NOMO-1 (cell line): ENCODE data around the gene SHISAL1.

Experiments
- DNase-seq, 2 experiments: peaks; one replicate each; lab custom pipeline; 2025; ENCODE audit not compliant: unreplicated experiment in 2 of 2; lab: John Stamatoyannopoulos, UW

The SHISAL1 gene

DNA sequence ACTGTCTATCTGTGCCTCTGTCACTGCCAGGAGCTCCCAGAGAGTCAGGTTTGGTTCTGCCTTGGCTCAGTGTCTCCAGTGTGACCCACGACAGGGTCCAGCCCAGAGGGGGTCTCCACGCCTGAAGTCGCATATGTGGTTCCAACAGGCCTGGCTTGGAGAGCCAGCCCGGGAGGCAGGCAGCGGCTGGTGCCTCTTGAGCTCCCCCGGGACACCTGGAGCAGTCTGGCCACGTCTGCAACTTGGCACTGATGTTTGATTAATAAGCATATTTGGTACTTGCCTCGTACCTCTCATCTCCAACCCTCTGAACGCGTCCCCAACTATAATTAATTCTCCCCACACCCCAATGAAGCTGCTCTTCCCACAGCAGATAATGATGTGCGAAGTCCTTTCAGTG is 31.7 kb upstream of the SHISAL1 start:
- no peak for DNase-seq

- no peak for DNase-seq
Measured at GRCh38 chr22:44342347-44342956, 29.7 kb upstream of the SHISAL1 start.

GRCh38 chr22:44341431-44342346 is 28.9 kb upstream of the SHISAL1 start:
- no peak for DNase-seq

DNA sequence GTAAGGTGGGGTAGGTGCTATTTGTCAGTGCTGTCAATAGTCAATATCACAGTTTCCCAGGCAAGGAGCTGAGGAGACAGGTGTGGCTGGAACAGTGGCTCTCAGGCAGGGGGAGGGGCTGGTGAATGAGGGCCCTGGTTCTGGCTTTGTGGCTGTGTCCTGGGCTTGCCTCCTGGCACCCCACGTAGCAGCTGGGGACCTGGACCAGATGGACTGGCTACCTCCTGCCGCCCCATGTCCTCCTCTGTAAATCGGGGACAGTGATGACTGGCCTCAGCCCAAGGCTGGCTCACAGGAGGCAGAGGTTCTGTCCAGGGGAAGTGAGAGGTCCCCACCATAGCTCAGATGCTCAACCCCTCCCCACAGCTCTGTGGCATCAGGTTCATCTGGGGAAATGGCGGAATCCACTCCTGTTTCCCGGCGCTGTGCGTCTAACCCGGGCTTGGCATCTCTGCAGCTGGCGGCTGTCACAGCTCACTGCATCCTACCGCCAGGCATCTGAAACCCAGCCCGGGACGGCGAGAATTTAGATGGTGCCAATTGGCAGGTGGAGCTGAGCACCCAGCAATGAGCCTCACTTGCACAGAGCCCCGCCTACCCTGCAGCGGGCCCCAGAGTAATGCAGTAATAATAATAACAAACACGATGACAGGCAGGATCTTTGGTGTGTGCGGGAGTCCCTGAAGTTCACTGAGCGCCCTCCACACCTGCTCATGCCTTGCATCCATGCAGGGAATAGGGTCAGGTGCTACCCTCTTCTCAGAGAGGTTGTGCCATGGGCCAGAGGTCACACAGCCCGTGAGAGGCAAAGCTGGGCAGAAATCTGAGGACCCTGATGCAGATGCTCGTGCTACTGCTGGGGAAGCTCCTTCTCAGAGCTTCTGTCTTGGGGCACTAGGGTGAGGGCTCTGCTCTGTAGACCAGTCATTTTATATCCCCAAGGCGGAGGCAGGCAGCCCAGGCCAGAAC is 27.8 kb upstream of the SHISAL1 start:
- DNase-seq = no peak

- DNase-seq = no peak
Measured at GRCh38 chr22:44338906-44339305, 26.2 kb upstream of the SHISAL1 start.

- DNase-seq = no peak
Measured at GRCh38 chr22:44338177-44338810, 25.5 kb upstream of the SHISAL1 start.

GRCh38 chr22:44337678-44338004 is 24.9 kb upstream of the SHISAL1 start:
- DNase-seq = no peak

GRCh38 chr22:44336962-44337677 is 24.4 kb upstream of the SHISAL1 start:
- DNase-seq = no peak

DNA sequence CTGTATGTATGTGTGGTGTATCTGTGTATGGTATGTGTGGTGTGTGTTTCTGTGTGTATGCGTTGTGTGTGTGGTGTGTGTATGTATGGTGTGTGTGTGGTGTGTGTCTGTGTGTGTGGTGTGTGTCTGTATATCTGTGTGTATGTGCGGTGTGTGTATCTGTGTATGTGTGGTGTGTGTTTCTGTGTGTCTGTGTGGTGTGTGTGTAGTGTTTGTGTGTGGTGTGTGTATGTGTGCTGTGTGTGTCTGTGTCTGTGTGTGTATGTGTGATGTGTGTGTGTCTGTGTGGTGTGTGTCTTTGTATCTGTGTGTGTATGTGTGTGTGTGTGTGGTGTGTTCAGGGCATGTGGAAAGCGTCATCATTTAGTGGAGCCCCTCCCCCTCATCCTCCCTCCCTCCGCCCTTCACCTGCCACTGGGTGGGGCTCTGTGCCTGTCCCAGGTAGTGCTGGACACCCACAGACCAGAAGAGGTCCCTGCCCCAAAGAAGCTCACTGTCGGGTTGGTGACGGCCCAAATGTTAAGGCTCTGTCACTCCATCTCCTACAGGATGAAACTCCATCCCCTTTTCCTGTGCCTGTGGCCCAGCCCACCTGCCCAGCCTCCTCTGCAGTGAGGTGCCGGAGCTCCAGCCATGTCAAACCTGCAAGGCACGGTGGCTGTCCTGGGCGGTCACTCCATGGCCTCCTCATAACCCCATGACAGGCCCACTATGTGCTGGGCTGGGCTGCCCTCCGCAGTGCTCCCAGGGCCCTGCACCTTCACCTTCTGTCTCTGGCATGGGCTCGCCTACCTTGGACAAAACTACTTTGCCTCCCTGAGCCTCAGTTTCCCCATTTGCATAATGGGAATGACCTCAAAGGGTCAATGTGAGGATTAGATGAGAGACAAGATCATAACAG is 23.4 kb upstream of the SHISAL1 start:
- no peak for DNase-seq

- DNase-seq = no peak
Measured at GRCh38 chr22:44335066-44335839, 22.5 kb upstream of the SHISAL1 start.

DNA sequence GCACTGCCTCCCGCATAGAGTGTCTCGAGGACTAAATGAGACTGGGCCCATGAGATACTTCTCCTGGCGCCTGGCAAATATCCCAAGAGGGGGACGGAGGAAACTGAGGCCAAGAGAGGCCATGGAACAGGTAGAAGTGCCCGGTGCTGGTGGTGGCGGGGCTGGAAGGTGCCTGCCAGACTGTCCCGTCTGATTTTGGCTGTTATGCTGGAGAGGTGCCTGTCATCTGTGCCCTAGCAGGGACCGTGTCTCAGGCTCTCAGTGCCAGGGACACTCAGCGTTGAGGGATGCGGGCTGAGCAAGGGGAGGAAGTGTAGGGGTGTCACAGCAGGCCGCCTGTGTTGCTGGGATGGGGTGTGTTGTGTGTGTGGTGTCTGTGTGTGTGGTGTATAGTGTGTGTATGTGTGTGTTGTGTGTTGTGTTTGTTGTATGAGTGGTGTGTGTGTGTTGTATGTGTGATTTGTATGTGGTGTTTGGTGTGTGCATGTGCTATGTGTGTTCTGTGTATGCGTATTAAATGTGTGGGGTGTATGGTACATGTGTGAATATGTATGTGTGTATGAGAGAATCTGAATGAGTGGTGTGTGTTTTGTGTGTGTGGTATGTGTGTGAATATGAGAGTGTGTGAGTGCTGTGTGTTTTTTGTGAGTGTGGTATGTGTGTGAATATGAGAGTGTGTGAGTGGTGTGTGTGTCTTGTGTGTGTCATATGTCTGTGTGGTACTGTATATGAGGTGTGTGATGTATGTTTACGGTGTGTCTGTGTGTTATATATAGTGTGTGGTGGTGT is 21.3 kb upstream of the SHISAL1 start:
- no peak for DNase-seq

DNA sequence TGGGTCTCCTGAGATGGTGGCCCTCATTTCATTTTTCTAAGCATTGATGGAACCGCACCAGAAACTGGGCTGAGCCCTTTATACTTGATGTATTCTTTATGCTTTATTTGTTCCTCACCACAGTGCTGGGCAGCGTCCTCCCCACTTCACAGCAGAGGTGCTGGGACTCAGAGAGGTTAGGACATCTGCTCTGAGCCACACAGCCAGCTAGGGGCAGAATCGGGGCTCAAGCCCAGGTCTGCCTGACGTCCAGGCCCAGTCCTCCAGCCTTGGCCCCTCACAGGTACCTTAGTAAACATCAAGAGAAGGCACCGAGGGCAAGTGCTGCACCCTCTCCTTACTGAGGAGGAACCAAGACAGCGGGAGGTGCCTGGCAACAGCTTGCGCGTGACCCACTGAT is 20.2 kb upstream of the SHISAL1 start:
- no peak for DNase-seq

- peak in 1 of 2 experiments; percentile 27 for DNase-seq
Measured at GRCh38 chr22:44331881-44332714, 19.3 kb upstream of the SHISAL1 start.

DNA sequence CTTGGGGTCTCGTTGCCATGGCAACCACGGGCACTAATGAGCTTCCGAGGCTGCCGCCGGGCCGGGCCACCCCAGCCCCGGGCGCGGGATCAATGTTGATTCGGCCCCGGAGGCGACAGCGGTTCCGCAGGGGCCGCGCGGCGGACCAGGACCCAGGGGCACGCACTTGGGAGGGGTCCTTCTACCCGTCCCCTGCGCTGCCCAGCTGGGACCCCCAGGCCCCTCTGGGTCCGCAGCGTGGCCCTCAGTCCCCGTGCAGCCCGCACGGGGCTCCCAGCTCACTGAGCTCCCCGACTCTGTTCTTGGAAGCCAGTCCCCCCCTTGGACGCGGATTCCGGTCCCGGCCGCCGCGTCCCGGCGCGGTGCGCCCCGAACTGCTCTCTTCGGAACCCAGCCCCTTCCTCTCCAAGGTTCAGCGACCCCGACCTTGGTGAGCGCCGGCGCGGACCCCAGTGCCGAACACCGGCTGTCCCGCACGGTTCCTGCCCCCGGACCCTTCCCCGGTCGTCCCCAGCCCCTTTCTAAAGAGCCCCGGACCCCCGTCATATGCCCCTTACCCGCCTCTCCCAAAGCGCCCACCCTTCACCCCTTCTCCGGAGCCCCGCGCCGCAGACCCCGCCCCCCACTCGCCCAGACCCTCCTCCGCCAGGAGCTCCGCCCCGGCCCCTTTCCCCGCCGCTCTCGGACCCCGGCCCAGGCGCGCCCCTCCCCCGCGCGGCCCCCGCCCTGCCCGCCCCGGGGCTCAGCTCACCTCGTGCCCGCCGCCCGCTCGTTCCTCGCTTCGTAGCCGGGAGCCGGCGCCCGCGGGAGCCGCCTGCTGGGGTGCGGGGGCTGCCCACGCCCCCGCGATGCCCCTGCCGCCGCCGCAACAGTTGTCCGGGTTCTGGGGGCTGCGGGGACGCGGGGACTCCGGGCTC is 18.3 kb upstream of the SHISAL1 start:
- no peak for DNase-seq

DNA sequence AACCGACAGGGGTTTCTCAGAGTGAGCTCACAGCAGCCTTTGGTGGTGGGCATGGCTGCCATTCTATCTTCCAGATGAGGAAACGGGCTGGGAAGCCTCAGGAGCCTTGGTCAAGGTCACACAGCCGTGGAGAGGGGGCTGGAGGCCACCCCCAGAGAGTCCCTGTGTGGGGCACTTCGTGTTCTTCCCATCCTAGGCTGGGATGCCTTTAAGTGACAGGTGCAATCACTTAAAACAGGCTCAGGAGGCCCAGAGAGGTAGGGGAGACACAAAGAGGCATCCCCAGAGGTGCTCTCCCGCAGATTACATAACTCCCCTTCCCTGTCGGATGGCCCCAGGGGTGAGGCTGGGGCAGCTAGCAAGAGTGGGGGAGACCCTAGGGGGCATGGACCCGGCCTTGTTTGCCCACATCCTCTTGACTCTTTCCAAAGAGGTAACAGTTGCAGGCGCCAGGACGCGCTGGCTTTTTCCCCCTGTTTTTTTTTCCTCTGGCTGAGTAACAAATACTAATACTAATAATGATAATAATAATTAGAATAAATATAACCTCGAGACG is 17.5 kb upstream of the SHISAL1 start:
- no peak for DNase-seq
